Measurements from ENCODE around the gene DUSP3.

Gene DUSP3

GRCh38 chr17:43810823-43811222 is 32.0 kb upstream of the DUSP3 start:
- no peak overlapping the region for H3K9ac ChIP-seq (ENCODE audit: insufficient read length, low read depth)
- no peak for DNase-seq (ENCODE audit: low read depth, low spot score)
- H3K9me3 ChIP-seq (ENCODE audit: insufficient read depth, low read length), result no peaks in the 10 kb centered on the region
- no peak for TF ChIP-seq YY1 (IDR thresholded peaks at IDR 0.05; ENCODE audit: insufficient read depth, insufficient read length)
- no peak for TF ChIP-seq ZNF274 (IDR thresholded peaks at IDR 0.05; ENCODE audit: low read depth, low read length)
- TF ChIP-seq SUZ12 (IDR thresholded peaks at IDR 0.05; ENCODE audit: extremely low read depth, insufficient read depth, insufficient read length), result no peak
- no peaks in the 10 kb centered on the region for H3K27me3 ChIP-seq (ENCODE audit: insufficient read depth, insufficient read length)
- H3K36me3 ChIP-seq (ENCODE audit: insufficient read depth, insufficient read length, low read length), result peaks cover 39% of the 10 kb centered on the region
- no peak overlapping the region for H3K4me3 ChIP-seq (ENCODE audit: insufficient read length, low read depth)
- H3K4me1 ChIP-seq (ENCODE audit: insufficient read depth, insufficient read length), result peaks cover 3% of the 10 kb centered on the region

- no peak overlapping the region for H3K9ac ChIP-seq (ENCODE audit: insufficient read length, low read depth)
- H3K27me3 ChIP-seq (ENCODE audit: insufficient read depth, insufficient read length), result no peaks in the 10 kb centered on the region
- DNase-seq (ENCODE audit: low read depth, low spot score), result no peak
- TF ChIP-seq YY1 (IDR thresholded peaks at IDR 0.05; ENCODE audit: insufficient read depth, insufficient read length) (no peak), ZNF274 (IDR thresholded peaks at IDR 0.05; ENCODE audit: low read depth, low read length) (no peak), SUZ12 (IDR thresholded peaks at IDR 0.05; ENCODE audit: extremely low read depth, insufficient read depth, insufficient read length) (no peak)
- peaks cover 35% of the 10 kb centered on the region for H3K36me3 ChIP-seq (ENCODE audit: insufficient read depth, insufficient read length, low read length)
- peaks cover 3% of the 10 kb centered on the region for H3K4me1 ChIP-seq (ENCODE audit: insufficient read depth, insufficient read length)
- H3K4me3 ChIP-seq (ENCODE audit: insufficient read length, low read depth), result no peak overlapping the region
- no peaks in the 10 kb centered on the region for H3K9me3 ChIP-seq (ENCODE audit: insufficient read depth, low read length)
Observed at GRCh38 chr17:43810226-43810715, 31.5 kb upstream of the DUSP3 start.

GRCh38 chr17:43809121-43809520 is 30.3 kb upstream of the DUSP3 start:
- DNase-seq (ENCODE audit: low read depth, low spot score), result no peak
- Histone ChIP-seq H3K9me3 (ENCODE audit: insufficient read depth, low read length) (no peaks in the 10 kb centered on the region), H3K9ac (ENCODE audit: insufficient read length, low read depth) (no peak overlapping the region), H3K4me3 (ENCODE audit: insufficient read length, low read depth) (no peak overlapping the region), H3K4me1 (ENCODE audit: insufficient read depth, insufficient read length) (peaks cover 3% of the 10 kb centered on the region), H3K27me3 (ENCODE audit: insufficient read depth, insufficient read length) (no peaks in the 10 kb centered on the region), H3K36me3 (ENCODE audit: insufficient read depth, insufficient read length, low read length) (peaks cover 32% of the 10 kb centered on the region)
- no peak for TF ChIP-seq SUZ12 (IDR thresholded peaks at IDR 0.05; ENCODE audit: extremely low read depth, insufficient read depth, insufficient read length)
- no peak for TF ChIP-seq YY1 (IDR thresholded peaks at IDR 0.05; ENCODE audit: insufficient read depth, insufficient read length)
- TF ChIP-seq ZNF274 (IDR thresholded peaks at IDR 0.05; ENCODE audit: low read depth, low read length), result no peak

- Histone ChIP-seq H3K9me3 (ENCODE audit: insufficient read depth, low read length) (no peaks in the 10 kb centered on the region), H3K9ac (ENCODE audit: insufficient read length, low read depth) (no peak overlapping the region), H3K36me3 (ENCODE audit: insufficient read depth, insufficient read length, low read length) (peaks cover 22% of the 10 kb centered on the region), H3K4me1 (ENCODE audit: insufficient read depth, insufficient read length) (peaks cover 10% of the 10 kb centered on the region), H3K27me3 (ENCODE audit: insufficient read depth, insufficient read length) (no peaks in the 10 kb centered on the region), H3K4me3 (ENCODE audit: insufficient read length, low read depth) (no peak overlapping the region)
- DNase-seq (ENCODE audit: low read depth, low spot score), result no peak
- TF ChIP-seq ZNF274 (IDR thresholded peaks at IDR 0.05; ENCODE audit: low read depth, low read length) (no peak), YY1 (IDR thresholded peaks at IDR 0.05; ENCODE audit: insufficient read depth, insufficient read length) (no peak), SUZ12 (IDR thresholded peaks at IDR 0.05; ENCODE audit: extremely low read depth, insufficient read depth, insufficient read length) (no peak)
Observed at GRCh38 chr17:43808076-43808475, 29.3 kb upstream of the DUSP3 start.

GRCh38 chr17:43805117-43805516 is 26.3 kb upstream of the DUSP3 start:
- no peak for DNase-seq (ENCODE audit: low read depth, low spot score)
- H3K9me3 ChIP-seq (ENCODE audit: insufficient read depth, low read length), result peaks cover 6% of the 10 kb centered on the region; the same call in 1 of the 2 replicates
- no peaks in the 10 kb centered on the region for H3K27me3 ChIP-seq (ENCODE audit: insufficient read depth, insufficient read length)
- TF ChIP-seq ZNF274 (IDR thresholded peaks at IDR 0.05; ENCODE audit: low read depth, low read length) (no peak), SUZ12 (IDR thresholded peaks at IDR 0.05; ENCODE audit: extremely low read depth, insufficient read depth, insufficient read length) (no peak), YY1 (IDR thresholded peaks at IDR 0.05; ENCODE audit: insufficient read depth, insufficient read length) (no peak)
- no peak overlapping the region for H3K4me3 ChIP-seq (ENCODE audit: insufficient read length, low read depth)
- H3K9ac ChIP-seq (ENCODE audit: insufficient read length, low read depth), result no peak overlapping the region
- H3K36me3 ChIP-seq (ENCODE audit: insufficient read depth, insufficient read length, low read length), result peaks cover 23% of the 10 kb centered on the region
- H3K4me1 ChIP-seq (ENCODE audit: insufficient read depth, insufficient read length), result peaks cover 8% of the 10 kb centered on the region

- peaks cover 8% of the 10 kb centered on the region for H3K4me1 ChIP-seq (ENCODE audit: insufficient read depth, insufficient read length)
- DNase-seq (ENCODE audit: low read depth, low spot score), result no peak
- no peaks in the 10 kb centered on the region for H3K27me3 ChIP-seq (ENCODE audit: insufficient read depth, insufficient read length)
- no peak overlapping the region for H3K4me3 ChIP-seq (ENCODE audit: insufficient read length, low read depth)
- no peak overlapping the region for H3K9ac ChIP-seq (ENCODE audit: insufficient read length, low read depth)
- H3K9me3 ChIP-seq (ENCODE audit: insufficient read depth, low read length), result peaks cover 19% of the 10 kb centered on the region; the same call in 1 of the 2 replicates
- TF ChIP-seq SUZ12 (IDR thresholded peaks at IDR 0.05; ENCODE audit: extremely low read depth, insufficient read depth, insufficient read length) (no peak), ZNF274 (IDR thresholded peaks at IDR 0.05; ENCODE audit: low read depth, low read length) (no peak), YY1 (IDR thresholded peaks at IDR 0.05; ENCODE audit: insufficient read depth, insufficient read length) (no peak)
- H3K36me3 ChIP-seq (ENCODE audit: insufficient read depth, insufficient read length, low read length), result peaks cover 19% of the 10 kb centered on the region
Observed at GRCh38 chr17:43803758-43804157, 25.0 kb upstream of the DUSP3 start.

- Histone ChIP-seq H3K4me1 (ENCODE audit: insufficient read depth, insufficient read length) (peaks cover 8% of the 10 kb centered on the region), H3K9ac (ENCODE audit: insufficient read length, low read depth) (no peak overlapping the region), H3K27me3 (ENCODE audit: insufficient read depth, insufficient read length) (no peaks in the 10 kb centered on the region), H3K4me3 (ENCODE audit: insufficient read length, low read depth) (no peak overlapping the region), H3K9me3 (ENCODE audit: insufficient read depth, low read length) (peaks cover 28% of the 10 kb centered on the region; the same call in 1 of the 2 replicates), H3K36me3 (ENCODE audit: insufficient read depth, insufficient read length, low read length) (peaks cover 10% of the 10 kb centered on the region)
- no peak for DNase-seq (ENCODE audit: low read depth, low spot score)
- TF ChIP-seq SUZ12 (IDR thresholded peaks at IDR 0.05; ENCODE audit: extremely low read depth, insufficient read depth, insufficient read length) (no peak), ZNF274 (IDR thresholded peaks at IDR 0.05; ENCODE audit: low read depth, low read length) (no peak)
Observed at GRCh38 chr17:43801844-43802243, 23.1 kb upstream of the DUSP3 start.
